MM.1S (cell line): ENCODE measurements around the gene FAM81A.
"Not testable (repeated sequence)": the region's sequence is repeated elsewhere in the genome, so short reads cannot be mapped to it uniquely, and the experiment has no call there.

Source experiments
- CTCF ChIP-seq: fragments of 300-600 bp; sonication (generic); IDR thresholded peaks from 2 replicates; pipeline ENCODE4 v1.5.1; 2016; ENCODE audit warnings: antibody characterized with exemption, low read length, mixed read lengths
- EZH2 ChIP-seq: fragments of 300-600 bp; sonication (generic); optimal IDR thresholded peaks from 2 replicates; pipeline ENCODE3; 2017; ENCODE audit warnings: low read depth, mild to moderate bottlenecking, antibody characterized with exemption, low read length, mixed read lengths

- not testable (repeated sequence) for TF ChIP-seq CTCF, EZH2
These were observed 88.5 kb downstream of the FAM81A start for GRCh38 chr15:59526466-59526865.
